Glomerular endothelial cell (primary cell): ENCODE measurements around the gene KCNJ10. TPM values are rescaled to one million over a fixed set of nuclear protein-coding genes. Genes with fewer than 3 reads are reported as not detected.

Experiments
- total RNA-seq: library from RNA; depleted of rRNA; stranded (reverse); fragments of >200 nt; gene quantifications from 2 replicates; pipeline ENCODE4 v1.2.3, GENCODE V29; 2015

KCNJ10 gene
- total RNA-seq, 1 donor from 2014 or later, result not detected

Other genes with a start within 250 kb of the KCNJ10 start
- not detected in 2 replicates for gene SLAMF8, start 243.3 kb downstream of the KCNJ10 start, total RNA-seq
- gene VSIG8, start 207.5 kb downstream of the KCNJ10 start, total RNA-seq, result 0.35 TPM in 1 of 2 replicates, not detected in the other
- 0.53 and 0.73 TPM in 2 replicates for gene CFAP45, start 170.0 kb downstream of the KCNJ10 start, total RNA-seq
- 715 and 718 TPM in 2 replicates for gene TAGLN2, start 144.7 kb downstream of the KCNJ10 start, total RNA-seq
- 0.05 and 0.06 TPM in 2 replicates for gene IGSF9, start 124.5 kb downstream of the KCNJ10 start, total RNA-seq
- gene SLAMF9, start 115.9 kb downstream of the KCNJ10 start, total RNA-seq, result not detected in 2 replicates
- 2.5 and 3.2 TPM in 2 replicates for gene PIGM, start 38.2 kb downstream of the KCNJ10 start, total RNA-seq
- not detected in 2 replicates for gene KCNJ9, start 11.4 kb upstream of the KCNJ10 start, total RNA-seq
- 16.4 and 18.4 TPM in 2 replicates for gene IGSF8, start 28.5 kb upstream of the KCNJ10 start, total RNA-seq
- not detected in 2 replicates for gene ATP1A2, start 45.6 kb upstream of the KCNJ10 start, total RNA-seq
- gene ATP1A4, start 81.4 kb upstream of the KCNJ10 start, total RNA-seq, result not detected in 2 replicates
- gene CASQ1, start 120.4 kb upstream of the KCNJ10 start, total RNA-seq, result not detected in 2 replicates
- gene PEA15, start 135.2 kb upstream of the KCNJ10 start, total RNA-seq, result 141 and 206 TPM in 2 replicates
- gene DCAF8, start 192.4 kb upstream of the KCNJ10 start, total RNA-seq, result 59.4 and 84.9 TPM in 2 replicates
- 21.3 and 31.4 TPM in 2 replicates for gene PEX19, start 215.0 kb upstream of the KCNJ10 start, total RNA-seq